Upper lobe of left lung (tissue), 6 donors: Measurements from ENCODE around the gene C1orf159. TPM values are rescaled to one million over a fixed set of nuclear protein-coding genes. Genes with fewer than 3 reads are reported as not detected.
"Not testable (repeated sequence)": the region's sequence is repeated elsewhere in the genome, so short reads cannot be mapped to it uniquely, and the experiment has no call there.

Source experiments
- ATAC-seq, 2 donors: fragments of 200-7000 bp; cut with Tn5 transposase; one replicate each; pipeline ENCODE4 v1.9.1; 2022; ENCODE audit warnings: mild to moderate bottlenecking in 2 of 2, moderate library complexity in 2 of 2; ENCODE audit not compliant: low FRiP score in 2 of 2
- DNase-seq, 2 donors: peaks; one replicate each; pipeline ENCODE4 v3.0.0-alpha.2; 2019 to 2020
- H3K27ac ChIP-seq, 4 donors: fragments of 200-600 bp; sonication (generic); one replicate each; pipeline ENCODE4 v1.5.1; 2016 to 2019
- H3K27me3 ChIP-seq, 4 donors: fragments of 200-600 bp; sonication (generic); one replicate each; pipeline ENCODE4 v1.5.1; 2017 to 2019
- H3K36me3 ChIP-seq, 4 donors: fragments of 200-600 bp; sonication (generic); one replicate each; pipeline ENCODE4 v1.5.1; 2016 to 2019
- H3K4me1 ChIP-seq, 4 donors: fragments of 200-600 bp; sonication (generic); one replicate each; pipeline ENCODE4 v1.5.1; 2018 to 2019
- H3K4me3 ChIP-seq, 4 donors: fragments of 200-600 bp; sonication (generic); one replicate each; pipeline ENCODE4 v1.5.1; 2017 to 2019; ENCODE audit warnings: mild to moderate bottlenecking in 2 of 4, moderate library complexity in 1 of 4
- H3K9me3 ChIP-seq, 4 donors: fragments of 200-600 bp; sonication (generic); one replicate each; pipeline ENCODE4 v1.5.1; 2018 to 2019
- CTCF ChIP-seq, 6 experiments: fragments of 450-650 bp in 4 of 6; fragments of 200-600 bp in 2 of 6; sonication (generic) in 2 of 6; IDR thresholded peaks; one replicate each; pipeline ENCODE4 v1.5.1; 2016 to 2019; ENCODE audit warnings: antibody characterized with exemption in 6 of 6
- EP300 ChIP-seq, 4 donors: sonication (generic); formaldehyde crosslinking; IDR thresholded peaks; one replicate each; pipeline ENCODE4 v1.5.1; 2017; ENCODE audit warnings: antibody characterized with exemption in 4 of 4, control low read depth in 2 of 4
- POLR2A ChIP-seq, 4 donors: fragments of 450-650 bp; IDR thresholded peaks; one replicate each; pipeline ENCODE4 v1.5.1; 2016 to 2017; ENCODE audit warnings: antibody characterized with exemption in 4 of 4, mild to moderate bottlenecking in 2 of 4
- POLR2AphosphoS5 ChIP-seq, 2 donors: sonication (generic); formaldehyde crosslinking; IDR thresholded peaks; one replicate each; pipeline ENCODE4 v1.5.1; 2017; ENCODE audit warnings: antibody characterized with exemption in 2 of 2
- WGBS, 2 donors: methylation state at CpG; one replicate each; pipeline ENCODE4 v1.1.5; 2017 to 2018; 5-methylcytosine and 5-hydroxymethylcytosine counted together
- total RNA-seq, 6 donors: library from RNA; depleted of rRNA in 4 of 6; stranded (reverse); fragments of >200 nt in 4 of 6; gene quantifications; one replicate each; pipeline versions ENCODE4 v1.1.0 to v1.2.1, GENCODE V29; 2016 to 2021
- donor health status: DM: no; HTN: no; CAD: no; lungs with moderate emphysema.
- donor health status: DM: no; HTN: yes; CAD: no; lungs with severe emphysema.

Gene C1orf159
- total RNA-seq, 6 donors from 2014 or later, result 5.7 to 34.6 (median 15.2) TPM

- H3K27ac ChIP-seq, result no peak overlapping the region
These were observed 16.2 kb downstream of the C1orf159 start for GRCh38 chr1:1099506-1100183.

GRCh38 chr1:1098681-1099421 lies 17.0 kb downstream of the C1orf159 start:
- ATAC-seq (no peak), DNase-seq (no peak)
- Histone ChIP-seq H3K4me3 (no peak overlapping the region), H3K4me1 (no peaks in the 10 kb centered on the region), H3K27ac (no peak overlapping the region), H3K9me3 (no peaks in the 10 kb centered on the region), H3K27me3 (no peaks in the 10 kb centered on the region), H3K36me3 (no peaks in the 10 kb centered on the region)
- TF ChIP-seq POLR2AphosphoS5 (IDR thresholded peaks at IDR 0.05), result no peak
- WGBS, 2 donors, result 83 to 93% methylated on average over 18 of the region's 18 CpGs

More at GRCh38 chr1:1099506-1100183, 16.2 kb downstream of the C1orf159 start:
- Histone ChIP-seq H3K4me3 (no peak overlapping the region), H3K9me3 (no peaks in the 10 kb centered on the region), H3K27me3 (no peaks in the 10 kb centered on the region), H3K4me1 (no peaks in the 10 kb centered on the region), H3K36me3 (no peaks in the 10 kb centered on the region)
- DNase-seq (no peak), ATAC-seq (no peak)
- no peak for TF ChIP-seq POLR2AphosphoS5 (IDR thresholded peaks at IDR 0.05)
- 78 to 87% methylated on average over 4 of the region's 4 CpGs for WGBS, 2 donors

- H3K4me1 ChIP-seq, DNase-seq, H3K9me3 ChIP-seq, H3K36me3 ChIP-seq, ATAC-seq, H3K4me3 ChIP-seq, H3K27me3 ChIP-seq, H3K27ac ChIP-seq: not testable (repeated sequence)
- WGBS, 2 donors, result 97% methylated on average over 3 to 5 of the region's 5 CpGs
These were observed 19.8 kb downstream of the C1orf159 start for GRCh38 chr1:1096136-1096535.

GRCh38 chr1:1094981-1095380 lies 20.9 kb downstream of the C1orf159 start:
- no peak overlapping the region for H3K27ac ChIP-seq
- DNase-seq, result no peak
- no peaks in the 10 kb centered on the region for H3K9me3 ChIP-seq
- TF ChIP-seq CTCF (IDR thresholded peaks at IDR 0.05) (no peak), EP300 (IDR thresholded peaks at IDR 0.05) (no peak)
- peaks cover 0 to 3% (median 0%) of the 10 kb centered on the region in 4 donors for H3K36me3 ChIP-seq
- no peaks in the 10 kb centered on the region for H3K27me3 ChIP-seq
- H3K4me3 ChIP-seq, result no peak overlapping the region
- H3K4me1 ChIP-seq, result no peaks in the 10 kb centered on the region
- ATAC-seq, result no peak
- 88 to 93% methylated on average over 7 of the region's 7 CpGs for WGBS, 2 donors

GRCh38 chr1:1093610-1093943 lies 22.3 kb downstream of the C1orf159 start:
- TF ChIP-seq CTCF (IDR thresholded peaks at IDR 0.05) (no peak), POLR2A (IDR thresholded peaks at IDR 0.05) (no peak), EP300 (IDR thresholded peaks at IDR 0.05) (no peak), POLR2AphosphoS5 (IDR thresholded peaks at IDR 0.05) (no peak)
- H3K9me3 ChIP-seq, result no peaks in the 10 kb centered on the region
- no peak for DNase-seq
- peaks cover 0 to 7% (median 0%) of the 10 kb centered on the region in 4 donors for H3K36me3 ChIP-seq
- no peak overlapping the region for H3K27ac ChIP-seq
- no peak for ATAC-seq
- no peaks in the 10 kb centered on the region for H3K4me1 ChIP-seq
- H3K27me3 ChIP-seq, result no peaks in the 10 kb centered on the region
- no peak overlapping the region for H3K4me3 ChIP-seq
- WGBS, 2 donors, result 93 to 96% methylated on average over 10 of the region's 10 CpGs

GRCh38 chr1:1092894-1093609 lies 22.8 kb downstream of the C1orf159 start:
- H3K27ac ChIP-seq, result no peak overlapping the region
- peaks cover 0 to 7% (median 0%) of the 10 kb centered on the region in 4 donors for H3K36me3 ChIP-seq
- peak in 1 of 2 donors; percentile 64 for DNase-seq
- no peak overlapping the region for H3K4me3 ChIP-seq
- H3K27me3 ChIP-seq, result no peaks in the 10 kb centered on the region
- no peaks in the 10 kb centered on the region for H3K4me1 ChIP-seq
- WGBS, 2 donors, result 88 to 90% methylated on average over 14 of the region's 14 CpGs
- H3K9me3 ChIP-seq, result no peaks in the 10 kb centered on the region
- ATAC-seq, result no peak
- TF ChIP-seq EP300 (IDR thresholded peaks at IDR 0.05) (no peak), POLR2AphosphoS5 (IDR thresholded peaks at IDR 0.05) (no peak), POLR2A (IDR thresholded peaks at IDR 0.05) (no peak), CTCF (IDR thresholded peaks at IDR 0.05) (no peak)
